Type B pancreatic cell (in vitro differentiated cells): ENCODE results near the gene SATL1. TPM values are rescaled to one million over a fixed set of nuclear protein-coding genes. Genes with fewer than 3 reads are reported as not detected.
"Not testable (repeated sequence)": the region's sequence is repeated elsewhere in the genome, so short reads cannot be mapped to it uniquely, and the experiment has no call there.

ENCODE experiments used
- DNase-seq: peaks from one replicate; pipeline ENCODE4 v3.0.0; 2021; ENCODE audit warnings: mixed read lengths; ENCODE audit not compliant: unreplicated experiment; ENCODE audit errors: extremely low spot score
- H3K27ac Mint-ChIP-seq: 2 replicates; pipeline ENCODE4 v1.8.0; 2021; ENCODE audit warnings: mild to moderate bottlenecking, mixed read lengths
- H3K27me3 Mint-ChIP-seq: 2 replicates; pipeline ENCODE4 v1.8.0; 2021; ENCODE audit warnings: mixed read lengths
- H3K36me3 Mint-ChIP-seq: 2 replicates; pipeline ENCODE4 v1.8.0; 2021; ENCODE audit warnings: mixed read lengths
- H3K4me1 Mint-ChIP-seq: one replicate; pipeline ENCODE4 v1.8.0; 2021; ENCODE audit warnings: mixed read lengths; ENCODE audit not compliant: unreplicated experiment
- H3K4me3 Mint-ChIP-seq: 2 replicates; pipeline ENCODE4 v1.8.0; 2021; ENCODE audit warnings: mild to moderate bottlenecking, mixed read lengths
- H3K9me3 Mint-ChIP-seq: 2 replicates; pipeline ENCODE4 v1.8.0; 2021; ENCODE audit warnings: mixed read lengths
- total RNA-seq: library from RNA; stranded (reverse); gene quantifications from 2 replicates; pipeline ENCODE4 v1.2.1, GENCODE V29; 2021; ENCODE audit warnings: low replicate concordance
- TF ChIP-seq, protein P1 (sequence below): fragments of 200-600 bp; sonication (generic); conservative IDR thresholded peaks from 2 replicates; pipeline ENCODE4 v1.5.0; 2021; ENCODE audit warnings: antibody characterized with exemption, mild to moderate bottlenecking

Gene SATL1
- total RNA-seq, 1 donor from 2014 or later: 0.31 TPM

DNA sequence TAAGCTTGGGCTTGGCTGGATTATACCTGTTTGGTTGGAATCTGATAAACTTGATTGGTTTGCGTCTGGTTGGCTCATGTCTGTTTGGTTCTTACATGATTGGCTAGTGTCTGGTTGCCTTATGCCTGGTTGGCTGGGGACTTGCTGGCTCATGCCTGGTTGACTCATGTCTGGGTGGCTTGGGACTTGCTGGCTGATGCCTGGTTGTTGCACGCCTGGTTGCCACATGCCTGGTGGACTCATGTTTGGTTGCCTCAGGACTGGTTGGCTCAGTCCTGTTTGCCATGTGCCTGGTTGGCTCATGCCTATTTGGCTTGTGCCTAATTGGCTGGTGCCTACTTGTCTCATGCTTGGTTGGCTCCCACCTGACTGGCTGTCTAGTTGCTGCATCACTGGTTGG, 135.4 kb downstream of the SATL1 start:
- Mint-ChIP-seq H3K27me3 (no peaks in the 10 kb centered on the region), H3K4me3 (no peak overlapping the region), H3K27ac (no peak overlapping the region), H3K36me3 (no peaks in the 10 kb centered on the region), H3K4me1 (no peaks in the 10 kb centered on the region), H3K9me3 (no peaks in the 10 kb centered on the region)
- TF ChIP-seq, protein P1, sequence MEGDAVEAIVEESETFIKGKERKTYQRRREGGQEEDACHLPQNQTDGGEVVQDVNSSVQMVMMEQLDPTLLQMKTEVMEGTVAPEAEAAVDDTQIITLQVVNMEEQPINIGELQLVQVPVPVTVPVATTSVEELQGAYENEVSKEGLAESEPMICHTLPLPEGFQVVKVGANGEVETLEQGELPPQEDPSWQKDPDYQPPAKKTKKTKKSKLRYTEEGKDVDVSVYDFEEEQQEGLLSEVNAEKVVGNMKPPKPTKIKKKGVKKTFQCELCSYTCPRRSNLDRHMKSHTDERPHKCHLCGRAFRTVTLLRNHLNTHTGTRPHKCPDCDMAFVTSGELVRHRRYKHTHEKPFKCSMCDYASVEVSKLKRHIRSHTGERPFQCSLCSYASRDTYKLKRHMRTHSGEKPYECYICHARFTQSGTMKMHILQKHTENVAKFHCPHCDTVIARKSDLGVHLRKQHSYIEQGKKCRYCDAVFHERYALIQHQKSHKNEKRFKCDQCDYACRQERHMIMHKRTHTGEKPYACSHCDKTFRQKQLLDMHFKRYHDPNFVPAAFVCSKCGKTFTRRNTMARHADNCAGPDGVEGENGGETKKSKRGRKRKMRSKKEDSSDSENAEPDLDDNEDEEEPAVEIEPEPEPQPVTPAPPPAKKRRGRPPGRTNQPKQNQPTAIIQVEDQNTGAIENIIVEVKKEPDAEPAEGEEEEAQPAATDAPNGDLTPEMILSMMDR: no peak
- DNase-seq: no peak

DNA sequence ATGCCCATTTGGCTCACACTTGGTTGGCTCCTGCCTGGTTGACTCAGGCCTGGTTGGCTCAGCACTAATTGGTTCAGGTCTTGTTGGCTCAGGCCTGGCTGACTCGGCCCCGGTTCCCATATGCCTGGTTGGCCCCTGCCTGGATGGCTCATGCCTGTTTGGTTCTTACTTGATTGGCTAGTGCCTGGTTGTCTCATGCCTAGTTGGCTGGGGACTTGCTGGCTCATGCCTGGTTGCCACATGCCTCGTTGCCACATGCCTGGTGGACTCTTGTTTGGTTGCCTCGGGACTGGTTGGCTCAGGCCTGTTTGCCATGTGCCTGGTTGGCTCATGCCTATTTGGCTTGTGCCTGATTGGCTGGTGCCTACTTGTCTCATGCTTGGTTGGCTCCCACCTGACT, 136.2 kb downstream of the SATL1 start:
- no peak overlapping the region for H3K4me3 Mint-ChIP-seq
- no peaks in the 10 kb centered on the region for H3K4me1 Mint-ChIP-seq
- no peak for DNase-seq
- no peaks in the 10 kb centered on the region for H3K27me3 Mint-ChIP-seq
- no peaks in the 10 kb centered on the region for H3K9me3 Mint-ChIP-seq
- H3K36me3 Mint-ChIP-seq: no peaks in the 10 kb centered on the region
- TF ChIP-seq, protein P1: no peak
- H3K27ac Mint-ChIP-seq: no peak overlapping the region

DNA sequence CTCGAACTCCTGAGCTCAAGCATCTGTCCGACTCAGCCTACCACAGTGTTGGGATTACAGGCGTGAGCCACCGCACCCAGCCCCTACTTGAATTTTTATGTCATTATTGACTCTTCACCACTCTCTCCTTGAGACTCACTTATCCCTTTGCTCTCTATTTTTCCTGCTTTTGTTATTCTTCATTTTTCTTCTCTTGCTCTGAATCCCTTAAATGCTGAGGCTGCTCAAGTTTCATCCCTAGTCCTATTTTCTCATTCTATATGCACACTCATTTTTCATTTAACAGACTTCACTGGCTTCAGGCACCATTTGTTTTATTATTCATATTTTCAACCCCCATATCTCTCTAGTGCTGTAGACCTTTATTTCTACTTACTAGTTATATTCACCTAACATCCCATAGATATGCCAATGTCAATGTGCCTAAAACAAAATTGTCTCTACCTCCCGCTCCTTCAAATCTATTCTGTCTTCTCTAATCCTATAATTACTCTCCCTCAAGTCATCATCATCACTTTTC, 154.2 kb downstream of the SATL1 start:
- H3K27me3 Mint-ChIP-seq: no peaks in the 10 kb centered on the region
- no peaks in the 10 kb centered on the region for H3K4me1 Mint-ChIP-seq
- H3K9me3 Mint-ChIP-seq: no peaks in the 10 kb centered on the region
- H3K27ac Mint-ChIP-seq: no peak overlapping the region
- TF ChIP-seq, protein P1: no peak
- no peak overlapping the region for H3K4me3 Mint-ChIP-seq
- no peak for DNase-seq
- peaks cover 13% of the 10 kb centered on the region for H3K36me3 Mint-ChIP-seq

GRCh38 chrX:85084770-85085393, 158.7 kb downstream of the SATL1 start:
- H3K9me3 Mint-ChIP-seq: no peaks in the 10 kb centered on the region
- no peaks in the 10 kb centered on the region for H3K4me1 Mint-ChIP-seq
- no peaks in the 10 kb centered on the region for H3K27me3 Mint-ChIP-seq
- H3K36me3 Mint-ChIP-seq: peaks cover 13% of the 10 kb centered on the region
- TF ChIP-seq, protein P1: peak; percentile 91
- H3K4me3 Mint-ChIP-seq: no peak overlapping the region
- no peak for DNase-seq
- no peak overlapping the region for H3K27ac Mint-ChIP-seq

DNA sequence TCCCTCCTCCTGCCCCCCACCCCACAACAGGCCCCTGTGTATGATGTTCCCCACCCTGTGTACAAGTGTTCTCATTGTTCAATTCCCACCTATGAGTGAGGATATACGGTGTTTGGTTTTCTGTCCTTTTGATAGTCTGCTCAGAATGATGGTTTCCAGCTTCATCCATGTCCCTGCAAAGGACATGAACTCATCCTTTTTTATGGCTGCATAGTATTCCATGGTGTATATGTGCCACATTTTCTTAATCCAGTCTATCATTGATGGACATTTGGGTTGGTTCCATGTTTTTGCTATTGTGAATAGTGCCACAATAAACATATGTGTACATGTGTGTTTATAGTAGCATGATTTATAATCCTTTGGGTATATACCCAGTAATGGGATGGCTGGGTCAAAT, 166.3 kb downstream of the SATL1 start:
- not testable (repeated sequence) for H3K9me3 Mint-ChIP-seq

GRCh38 chrX:85065512-85066198, 177.9 kb downstream of the SATL1 start:
- Mint-ChIP-seq H3K4me3 (no peak overlapping the region), H3K27me3 (no peaks in the 10 kb centered on the region), H3K27ac (no peak overlapping the region), H3K9me3 (no peaks in the 10 kb centered on the region), H3K4me1 (no peaks in the 10 kb centered on the region), H3K36me3 (peaks cover 13% of the 10 kb centered on the region)
- DNase-seq: no peak
- TF ChIP-seq, protein P1: no peak

More for the DNA sequence above, 166.3 kb downstream of the SATL1 start:
- H3K36me3 Mint-ChIP-seq, H3K4me1 Mint-ChIP-seq, H3K27me3 Mint-ChIP-seq, H3K4me3 Mint-ChIP-seq, H3K27ac Mint-ChIP-seq, DNase-seq: not testable (repeated sequence)
